ENCODE data around the gene GADD45G.

The GADD45G gene

GRCh38 chr9:89579741-89580385 is 24.9 kb upstream of the GADD45G start:
- H3K4me3 ChIP-seq (ENCODE audit: low read depth, low read length): no peak overlapping the region
- no peak for DNase-seq (ENCODE audit: low read depth, low spot score)
- in situ Hi-C loops (cut with HindIII; ENCODE audit: low sequenced_read_pairs): no loop called here
- TF ChIP-seq CTCF (IDR thresholded peaks at IDR 0.05; ENCODE audit: low read depth, low read length): no peak

- DNase-seq (ENCODE audit: low read depth, low spot score): no peak
- TF ChIP-seq CTCF (IDR thresholded peaks at IDR 0.05; ENCODE audit: low read depth, low read length): no peak
- no peak overlapping the region for H3K4me3 ChIP-seq (ENCODE audit: low read depth, low read length)
- in situ Hi-C loops (cut with HindIII; ENCODE audit: low sequenced_read_pairs): no loop called here
Measured at GRCh38 chr9:89586311-89586710, 18.5 kb upstream of the GADD45G start.

- no peak for TF ChIP-seq CTCF (IDR thresholded peaks at IDR 0.05; ENCODE audit: low read depth, low read length)
- in situ Hi-C loops (cut with HindIII; ENCODE audit: low sequenced_read_pairs): no loop called here
- H3K4me3 ChIP-seq (ENCODE audit: low read depth, low read length): no peak overlapping the region
- DNase-seq (ENCODE audit: low read depth, low spot score): no peak
Measured at GRCh38 chr9:89588271-89588879, 16.4 kb upstream of the GADD45G start.

GRCh38 chr9:89590415-89590814 is 14.4 kb upstream of the GADD45G start:
- H3K4me3 ChIP-seq (ENCODE audit: low read depth, low read length): no peak overlapping the region
- in situ Hi-C loops (cut with HindIII; ENCODE audit: low sequenced_read_pairs): no loop called here
- DNase-seq (ENCODE audit: low read depth, low spot score): no peak
- TF ChIP-seq CTCF (IDR thresholded peaks at IDR 0.05; ENCODE audit: low read depth, low read length): no peak

GRCh38 chr9:89591274-89592212 is 13.3 kb upstream of the GADD45G start:
- in situ Hi-C loops (cut with HindIII; ENCODE audit: low sequenced_read_pairs): no loop called here
- DNase-seq (ENCODE audit: low read depth, low spot score): no peak
- no peak overlapping the region for H3K4me3 ChIP-seq (ENCODE audit: low read depth, low read length)
- no peak for TF ChIP-seq CTCF (IDR thresholded peaks at IDR 0.05; ENCODE audit: low read depth, low read length)

GRCh38 chr9:89592213-89592815 is 12.5 kb upstream of the GADD45G start:
- DNase-seq (ENCODE audit: low read depth, low spot score): no peak
- in situ Hi-C loops (cut with HindIII; ENCODE audit: low sequenced_read_pairs): no loop called here

More at GRCh38 chr9:89592213-89592815, 12.5 kb upstream of the GADD45G start:
- H3K4me3 ChIP-seq (ENCODE audit: low read depth, low read length): no peak overlapping the region
- no peak for TF ChIP-seq CTCF (IDR thresholded peaks at IDR 0.05; ENCODE audit: low read depth, low read length)
